ENCODE results near the gene ZNF83. TPM values are rescaled to one million over a fixed set of nuclear protein-coding genes. Genes with fewer than 3 reads are reported as not detected.

Gene ZNF83
- total RNA-seq, 1 experiment from 2014 or later: 115 TPM

DNA sequence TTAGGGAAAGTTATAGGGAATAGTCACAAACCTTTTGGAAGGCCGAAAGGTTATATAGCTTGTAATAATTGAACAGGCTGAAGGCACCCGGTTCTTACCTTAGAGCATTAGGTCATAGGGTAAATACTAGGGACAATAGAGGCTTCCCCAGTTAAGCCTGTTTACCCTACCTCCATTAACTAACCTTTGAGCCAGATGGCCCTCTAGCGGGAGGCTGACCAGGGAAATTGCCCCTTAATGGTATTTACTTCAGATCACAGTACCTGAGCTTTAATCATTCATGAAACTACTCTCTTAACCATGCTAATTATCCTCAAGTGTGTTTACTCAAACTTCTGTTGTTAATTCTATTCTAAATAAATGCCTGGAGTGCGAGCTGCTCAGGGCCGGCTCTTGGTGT, 20.4 kb upstream of the ZNF83 start:
- H3K36me3 ChIP-seq (ENCODE audit: insufficient read depth, low read length): peaks cover 88% of the 10 kb centered on the region
- peaks cover 57% of the 10 kb centered on the region for H3K79me2 ChIP-seq (ENCODE audit: low read length)
- no peaks in the 10 kb centered on the region for H4K20me1 ChIP-seq (ENCODE audit: insufficient read depth, low read depth, low read length)
- no peak overlapping the region for H3K27ac ChIP-seq (ENCODE audit: low read length)
- no peak for DNase-seq
- H3K9me3 ChIP-seq (ENCODE audit: low read length): no peaks in the 10 kb centered on the region; the same call in 1 of the 2 replicates
- H3K4me3 ChIP-seq (ENCODE audit: low read length): no peak overlapping the region
- H3K9ac ChIP-seq (ENCODE audit: low read length): no peak overlapping the region
- no peaks in the 10 kb centered on the region for H3K27me3 ChIP-seq (ENCODE audit: low read length)
- H3K9me2 ChIP-seq (replicated peaks; ENCODE audit: insufficient read depth, low read length): no peaks in the 10 kb centered on the region
- no peak overlapping the region for H2AFZ ChIP-seq (ENCODE audit: low read length)
- no peak overlapping the region for H3K4me2 ChIP-seq (ENCODE audit: low read depth, low read length, poor library complexity, severe bottlenecking)
- H3K4me1 ChIP-seq (ENCODE audit: low read length): no peaks in the 10 kb centered on the region

DNA sequence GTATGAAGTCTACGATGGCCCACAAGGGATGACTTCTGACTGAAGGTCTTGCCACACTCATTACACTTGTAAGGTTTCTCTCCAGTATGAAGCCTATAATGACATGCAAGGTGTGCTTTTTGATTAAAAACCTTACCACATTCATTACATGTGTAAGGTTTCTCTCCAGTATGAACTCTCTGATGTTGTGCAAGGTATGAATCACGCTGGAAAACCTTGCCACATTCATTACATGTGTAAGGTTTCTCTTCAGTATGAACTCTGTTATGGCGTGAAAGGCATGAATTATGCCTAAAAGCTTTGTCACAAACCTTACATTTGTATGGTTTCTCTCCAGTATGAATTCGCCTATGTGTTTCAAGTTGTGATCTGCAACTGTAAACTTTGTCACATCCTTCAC, 15.0 kb upstream of the ZNF83 start:
- H3K27ac ChIP-seq (ENCODE audit: low read length): no peak overlapping the region
- H4K20me1 ChIP-seq (ENCODE audit: insufficient read depth, low read depth, low read length): no peaks in the 10 kb centered on the region
- H3K4me2 ChIP-seq (ENCODE audit: low read depth, low read length, poor library complexity, severe bottlenecking): no peak overlapping the region
- H3K4me3 ChIP-seq (ENCODE audit: low read length): no peak overlapping the region
- H3K9me2 ChIP-seq (replicated peaks; ENCODE audit: insufficient read depth, low read length): no peaks in the 10 kb centered on the region
- H3K9me3 ChIP-seq (ENCODE audit: low read length): peaks cover 13% of the 10 kb centered on the region
- H3K27me3 ChIP-seq (ENCODE audit: low read length): no peaks in the 10 kb centered on the region
- no peak for DNase-seq
- H3K9ac ChIP-seq (ENCODE audit: low read length): no peak overlapping the region
- H3K4me1 ChIP-seq (ENCODE audit: low read length): no peaks in the 10 kb centered on the region
- peaks cover 96% of the 10 kb centered on the region for H3K36me3 ChIP-seq (ENCODE audit: insufficient read depth, low read length)
- H3K79me2 ChIP-seq (ENCODE audit: low read length): peaks cover 11% of the 10 kb centered on the region
- H2AFZ ChIP-seq (ENCODE audit: low read length): no peak overlapping the region

DNA sequence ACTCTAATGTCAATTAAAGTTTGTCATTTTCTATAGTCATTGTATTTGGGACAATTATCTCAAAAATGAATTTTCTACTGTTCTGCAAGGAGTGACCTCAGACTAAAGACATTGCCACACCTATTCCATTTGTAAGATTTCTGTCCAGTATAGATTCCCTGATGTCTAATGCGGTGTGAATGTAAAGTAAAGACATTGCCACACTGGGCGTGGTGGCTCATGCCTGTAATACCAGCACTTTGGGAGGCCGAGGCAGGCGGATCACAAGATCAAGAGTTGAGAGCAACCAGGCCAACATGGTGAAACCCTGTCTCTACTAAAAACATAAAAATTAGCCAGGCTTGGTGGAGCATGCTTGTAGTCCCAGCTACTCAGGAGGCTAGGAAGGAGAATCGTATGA, 13.8 kb upstream of the ZNF83 start:
- Histone ChIP-seq H3K4me1 (ENCODE audit: low read length) (no peaks in the 10 kb centered on the region), H3K4me2 (ENCODE audit: low read depth, low read length, poor library complexity, severe bottlenecking) (no peak overlapping the region), H3K9ac (ENCODE audit: low read length) (no peak overlapping the region), H3K36me3 (ENCODE audit: insufficient read depth, low read length) (peaks cover 97% of the 10 kb centered on the region), H3K27ac (ENCODE audit: low read length) (no peak overlapping the region), H2AFZ (ENCODE audit: low read length) (no peak overlapping the region), H3K79me2 (ENCODE audit: low read length) (peaks cover 5% of the 10 kb centered on the region), H3K4me3 (ENCODE audit: low read length) (no peak overlapping the region), H3K9me3 (ENCODE audit: low read length) (peaks cover 24% of the 10 kb centered on the region), H4K20me1 (ENCODE audit: insufficient read depth, low read depth, low read length) (no peaks in the 10 kb centered on the region), H3K9me2 (replicated peaks; ENCODE audit: insufficient read depth, low read length) (no peaks in the 10 kb centered on the region), H3K27me3 (ENCODE audit: low read length) (no peaks in the 10 kb centered on the region)
- DNase-seq: no peak

DNA sequence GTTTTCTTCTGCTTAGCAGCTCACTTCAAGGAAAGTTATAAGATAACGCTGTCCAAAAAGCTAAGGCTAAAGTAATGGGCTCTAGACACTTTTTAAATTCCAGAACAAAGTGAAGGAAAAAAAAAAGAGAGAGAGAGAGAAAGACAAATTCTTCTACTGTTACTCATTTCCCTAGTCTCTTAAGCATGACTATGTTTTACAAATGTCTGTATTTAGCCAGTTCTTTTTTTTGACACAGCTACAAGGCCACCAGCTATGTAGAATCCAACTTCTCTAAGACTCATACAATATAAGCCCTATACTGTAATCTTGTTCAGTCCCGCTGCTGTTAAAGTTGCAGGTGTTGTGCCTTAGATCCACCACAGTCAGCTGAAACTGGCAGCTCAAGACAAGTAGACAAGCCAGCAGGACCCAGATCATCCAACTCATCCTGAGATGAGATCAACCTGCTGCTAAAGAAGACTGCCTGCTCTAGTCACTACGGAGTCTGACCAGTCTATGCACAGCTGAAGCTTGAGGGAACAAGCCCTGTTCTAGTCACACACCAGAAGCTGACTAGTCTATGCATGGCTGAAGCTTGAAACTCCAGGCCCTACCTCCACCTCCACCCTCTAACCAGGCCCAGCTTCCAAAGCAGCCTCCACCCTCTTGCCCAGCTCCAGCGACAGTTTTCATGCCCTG, 10.3 kb upstream of the ZNF83 start:
- no peaks in the 10 kb centered on the region for H3K4me1 ChIP-seq (ENCODE audit: low read length)
- H3K27ac ChIP-seq (ENCODE audit: low read length): no peak overlapping the region
- H3K9me2 ChIP-seq (replicated peaks; ENCODE audit: insufficient read depth, low read length): no peaks in the 10 kb centered on the region
- H3K9ac ChIP-seq (ENCODE audit: low read length): no peak overlapping the region
- H4K20me1 ChIP-seq (ENCODE audit: insufficient read depth, low read depth, low read length): no peaks in the 10 kb centered on the region
- H2AFZ ChIP-seq (ENCODE audit: low read length): no peak overlapping the region
- H3K9me3 ChIP-seq (ENCODE audit: low read length): peaks cover 28% of the 10 kb centered on the region
- peaks cover 6% of the 10 kb centered on the region; the same call in 1 of the 2 replicates for H3K79me2 ChIP-seq (ENCODE audit: low read length)
- DNase-seq: no peak
- no peaks in the 10 kb centered on the region for H3K27me3 ChIP-seq (ENCODE audit: low read length)
- no peak overlapping the region for H3K4me2 ChIP-seq (ENCODE audit: low read depth, low read length, poor library complexity, severe bottlenecking)
- H3K4me3 ChIP-seq (ENCODE audit: low read length): no peak overlapping the region
- H3K36me3 ChIP-seq (ENCODE audit: insufficient read depth, low read length): peaks cover 81% of the 10 kb centered on the region

DNA sequence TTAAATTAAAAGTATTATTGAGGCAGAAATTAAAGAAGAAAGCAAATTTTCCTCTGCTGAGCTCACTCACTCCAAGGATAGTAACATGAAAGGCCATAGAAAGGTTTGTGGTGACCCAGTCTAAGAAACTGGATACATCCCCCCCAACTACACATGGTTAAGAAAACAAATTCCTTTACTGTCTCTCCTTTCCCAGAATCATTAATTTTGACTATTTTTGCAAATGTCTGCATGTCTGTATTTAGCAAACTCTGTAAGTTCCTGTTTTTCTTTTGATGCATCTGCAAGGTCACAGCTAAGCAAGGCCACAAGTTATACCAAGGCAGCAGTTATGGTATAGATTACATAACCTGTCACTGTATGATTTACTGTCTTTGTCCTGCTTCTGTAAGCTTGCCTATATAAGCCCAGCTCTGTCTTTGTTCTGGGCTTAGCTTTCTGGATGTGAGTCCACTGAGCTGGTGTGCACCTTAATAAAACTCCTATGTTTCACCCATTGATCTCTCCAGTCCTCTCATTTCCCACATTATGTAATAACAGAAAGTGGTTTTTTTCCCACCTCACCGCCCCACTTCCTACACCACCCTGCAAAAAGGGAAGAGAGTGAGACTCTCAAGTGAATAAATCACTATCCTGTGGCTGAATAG, 8.5 kb upstream of the ZNF83 start:
- Histone ChIP-seq H3K27me3 (ENCODE audit: low read length) (no peaks in the 10 kb centered on the region), H3K9ac (ENCODE audit: low read length) (no peak overlapping the region), H3K36me3 (ENCODE audit: insufficient read depth, low read length) (peaks cover 63% of the 10 kb centered on the region), H3K9me3 (ENCODE audit: low read length) (peaks cover 26% of the 10 kb centered on the region), H3K79me2 (ENCODE audit: low read length) (peaks cover 6% of the 10 kb centered on the region; the same call in 1 of the 2 replicates), H3K4me1 (ENCODE audit: low read length) (no peaks in the 10 kb centered on the region), H3K9me2 (replicated peaks; ENCODE audit: insufficient read depth, low read length) (no peaks in the 10 kb centered on the region), H3K27ac (ENCODE audit: low read length) (no peak overlapping the region), H4K20me1 (ENCODE audit: insufficient read depth, low read depth, low read length) (no peaks in the 10 kb centered on the region), H3K4me3 (ENCODE audit: low read length) (no peak overlapping the region), H2AFZ (ENCODE audit: low read length) (no peak overlapping the region), H3K4me2 (ENCODE audit: low read depth, low read length, poor library complexity, severe bottlenecking) (no peak overlapping the region)
- peak; percentile 57 for DNase-seq

DNA sequence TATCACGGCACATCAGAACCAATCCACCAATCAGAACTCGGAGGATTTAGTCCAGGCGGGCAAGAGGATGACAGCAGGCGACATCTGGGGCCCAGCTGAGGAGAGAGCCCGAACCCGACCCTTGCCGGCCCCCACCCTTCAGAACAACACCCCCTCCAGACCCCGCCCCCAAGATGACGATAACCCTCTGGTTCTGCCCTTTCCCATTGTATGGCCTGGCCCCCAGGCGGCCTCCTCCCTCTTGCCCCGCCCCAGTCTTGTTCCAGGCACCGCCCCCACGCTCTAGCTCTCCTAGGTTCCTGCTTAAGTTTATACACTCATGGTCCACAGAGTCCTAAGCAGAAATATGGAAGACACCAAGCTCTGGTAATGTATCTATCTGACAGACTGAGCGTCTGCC, 2.8 kb upstream of the ZNF83 start:
- peaks cover 25% of the 10 kb centered on the region for H3K79me2 ChIP-seq (ENCODE audit: low read length)
- no peak overlapping the region for H3K9ac ChIP-seq (ENCODE audit: low read length)
- no peaks in the 10 kb centered on the region for H3K27me3 ChIP-seq (ENCODE audit: low read length)
- H2AFZ ChIP-seq (ENCODE audit: low read length): no peak overlapping the region
- H3K27ac ChIP-seq (ENCODE audit: low read length): no peak overlapping the region
- H3K9me3 ChIP-seq (ENCODE audit: low read length): no peaks in the 10 kb centered on the region
- H3K4me3 ChIP-seq (ENCODE audit: low read length): no peak overlapping the region
- peak; percentile 58 for DNase-seq
- peaks cover 9% of the 10 kb centered on the region for H3K36me3 ChIP-seq (ENCODE audit: insufficient read depth, low read length)
- H3K4me1 ChIP-seq (ENCODE audit: low read length): peaks cover 14% of the 10 kb centered on the region
- H3K9me2 ChIP-seq (replicated peaks; ENCODE audit: insufficient read depth, low read length): no peaks in the 10 kb centered on the region
- no peak overlapping the region for H3K4me2 ChIP-seq (ENCODE audit: low read depth, low read length, poor library complexity, severe bottlenecking)
- no peaks in the 10 kb centered on the region for H4K20me1 ChIP-seq (ENCODE audit: insufficient read depth, low read depth, low read length)

DNA sequence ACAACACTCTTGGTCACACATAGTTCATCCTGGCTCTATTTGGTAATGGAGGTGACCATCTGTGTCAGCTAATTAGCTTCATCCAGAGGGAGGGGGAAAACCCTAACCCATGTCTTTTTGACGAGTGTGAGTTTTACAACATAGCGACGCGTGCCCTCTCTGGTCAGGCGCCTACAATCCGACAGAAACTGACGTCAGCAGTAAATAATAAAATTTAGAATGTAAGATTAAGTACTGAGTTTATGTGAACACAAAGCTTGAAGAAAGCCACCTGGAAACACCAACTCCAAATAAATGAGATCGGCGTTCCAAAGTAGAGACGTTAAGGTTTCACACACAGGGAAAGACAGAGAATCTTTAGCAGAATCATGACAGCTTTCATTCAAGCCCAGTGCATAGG, 1.8 kb upstream of the ZNF83 start:
- DNase-seq: no peak
- Histone ChIP-seq H3K4me3 (ENCODE audit: low read length) (no peak overlapping the region), H3K4me2 (ENCODE audit: low read depth, low read length, poor library complexity, severe bottlenecking) (no peak overlapping the region), H3K27ac (ENCODE audit: low read length) (no peak overlapping the region), H3K9me3 (ENCODE audit: low read length) (no peaks in the 10 kb centered on the region), H3K27me3 (ENCODE audit: low read length) (no peaks in the 10 kb centered on the region), H3K79me2 (ENCODE audit: low read length) (peaks cover 30% of the 10 kb centered on the region), H2AFZ (ENCODE audit: low read length) (no peak overlapping the region), H3K4me1 (ENCODE audit: low read length) (peaks cover 14% of the 10 kb centered on the region), H3K9me2 (replicated peaks; ENCODE audit: insufficient read depth, low read length) (no peaks in the 10 kb centered on the region), H3K9ac (ENCODE audit: low read length) (no peak overlapping the region), H4K20me1 (ENCODE audit: insufficient read depth, low read depth, low read length) (no peaks in the 10 kb centered on the region), H3K36me3 (ENCODE audit: insufficient read depth, low read length) (0 out of 2 replicates have a peak, but pooled peaks cover 3% of the 10 kb centered on the region)

DNA sequence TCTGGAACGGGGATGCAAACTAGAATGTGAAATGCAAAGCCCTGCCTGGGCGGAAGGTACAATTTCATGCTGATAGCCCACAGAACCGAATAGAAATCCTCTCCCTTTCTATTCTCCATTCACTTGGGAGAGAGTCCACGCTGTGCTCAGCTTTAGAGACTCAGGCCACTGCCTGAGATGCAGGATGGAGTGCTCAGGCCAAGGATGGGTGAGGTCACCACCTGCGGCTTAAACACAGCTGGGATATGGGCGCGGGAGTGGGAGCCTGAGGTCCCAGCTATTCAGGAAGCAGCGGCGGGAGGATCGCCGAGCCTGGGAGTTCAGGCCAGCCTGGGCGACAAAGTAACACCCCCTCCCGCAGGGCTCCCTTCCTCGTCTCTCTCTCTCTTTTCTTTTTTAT, 446 bp upstream of the ZNF83 start:
- H4K20me1 ChIP-seq (ENCODE audit: insufficient read depth, low read depth, low read length): no peaks in the 10 kb centered on the region
- H3K9me3 ChIP-seq (ENCODE audit: low read length): no peaks in the 10 kb centered on the region
- peak overlapping the region; percentile 94 for H3K4me3 ChIP-seq (ENCODE audit: low read length)
- peak overlapping the region; percentile 100 for H3K4me2 ChIP-seq (ENCODE audit: low read depth, low read length, poor library complexity, severe bottlenecking)
- H3K27ac ChIP-seq (ENCODE audit: low read length): no peak overlapping the region
- no peak overlapping the region for H2AFZ ChIP-seq (ENCODE audit: low read length)
- H3K27me3 ChIP-seq (ENCODE audit: low read length): no peaks in the 10 kb centered on the region
- no peaks in the 10 kb centered on the region for H3K9me2 ChIP-seq (replicated peaks; ENCODE audit: insufficient read depth, low read length)
- no peak for DNase-seq
- peaks cover 27% of the 10 kb centered on the region for H3K79me2 ChIP-seq (ENCODE audit: low read length)
- H3K36me3 ChIP-seq (ENCODE audit: insufficient read depth, low read length): peaks cover 5% of the 10 kb centered on the region; the same call in 1 of the 2 replicates
- peak overlapping the region; percentile 39 for H3K9ac ChIP-seq (ENCODE audit: low read length)
- H3K4me1 ChIP-seq (ENCODE audit: low read length): peaks cover 14% of the 10 kb centered on the region
